Measurements from ENCODE around the gene NANOS2. TPM values are rescaled to one million over a fixed set of nuclear protein-coding genes. Genes with fewer than 3 reads are reported as not detected.

The NANOS2 gene
- total and polyA plus RNA-seq, 2 experiments from 2014 or later: not detected

DNA sequence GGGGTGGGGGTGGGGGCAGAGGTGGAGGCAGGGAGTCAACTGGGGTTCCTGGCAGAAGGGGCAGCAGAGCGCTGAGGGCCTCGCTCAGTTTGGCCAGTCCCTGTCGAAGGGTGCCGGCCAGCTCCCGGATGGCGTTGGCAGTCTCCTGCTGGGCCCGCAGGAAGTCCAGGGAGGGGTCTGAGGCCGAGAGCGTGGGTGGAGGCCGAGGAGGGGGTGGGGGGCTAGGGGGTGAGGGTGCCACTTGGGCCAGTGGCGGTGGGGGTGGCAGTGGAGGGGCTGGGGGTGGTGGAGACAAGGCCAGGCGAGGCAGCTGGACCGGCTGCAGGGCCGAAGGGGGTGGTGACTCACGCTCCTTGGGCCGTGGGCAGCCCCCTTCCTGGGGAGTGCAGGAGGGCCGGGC lies 23.7 kb downstream of the NANOS2 start:
- Histone ChIP-seq H3K4me3 (no peak overlapping the region), H3K4me1 (ENCODE audit: low read depth) (no peaks in the 10 kb centered on the region), H3K27ac (no peak overlapping the region), H3K36me3 (peaks cover 5% of the 10 kb centered on the region), H3K27me3 (no peaks in the 10 kb centered on the region), H3K9me3 (ENCODE audit: low read depth) (no peaks in the 10 kb centered on the region)
- TF ChIP-seq, protein P1, sequence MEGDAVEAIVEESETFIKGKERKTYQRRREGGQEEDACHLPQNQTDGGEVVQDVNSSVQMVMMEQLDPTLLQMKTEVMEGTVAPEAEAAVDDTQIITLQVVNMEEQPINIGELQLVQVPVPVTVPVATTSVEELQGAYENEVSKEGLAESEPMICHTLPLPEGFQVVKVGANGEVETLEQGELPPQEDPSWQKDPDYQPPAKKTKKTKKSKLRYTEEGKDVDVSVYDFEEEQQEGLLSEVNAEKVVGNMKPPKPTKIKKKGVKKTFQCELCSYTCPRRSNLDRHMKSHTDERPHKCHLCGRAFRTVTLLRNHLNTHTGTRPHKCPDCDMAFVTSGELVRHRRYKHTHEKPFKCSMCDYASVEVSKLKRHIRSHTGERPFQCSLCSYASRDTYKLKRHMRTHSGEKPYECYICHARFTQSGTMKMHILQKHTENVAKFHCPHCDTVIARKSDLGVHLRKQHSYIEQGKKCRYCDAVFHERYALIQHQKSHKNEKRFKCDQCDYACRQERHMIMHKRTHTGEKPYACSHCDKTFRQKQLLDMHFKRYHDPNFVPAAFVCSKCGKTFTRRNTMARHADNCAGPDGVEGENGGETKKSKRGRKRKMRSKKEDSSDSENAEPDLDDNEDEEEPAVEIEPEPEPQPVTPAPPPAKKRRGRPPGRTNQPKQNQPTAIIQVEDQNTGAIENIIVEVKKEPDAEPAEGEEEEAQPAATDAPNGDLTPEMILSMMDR (IDR thresholded peaks at IDR 0.05; ENCODE audit: low read depth, low read length): no peak
- no peak for DNase-seq (ENCODE audit: low read depth in 1 of 2, low spot score in 1 of 2)

DNA sequence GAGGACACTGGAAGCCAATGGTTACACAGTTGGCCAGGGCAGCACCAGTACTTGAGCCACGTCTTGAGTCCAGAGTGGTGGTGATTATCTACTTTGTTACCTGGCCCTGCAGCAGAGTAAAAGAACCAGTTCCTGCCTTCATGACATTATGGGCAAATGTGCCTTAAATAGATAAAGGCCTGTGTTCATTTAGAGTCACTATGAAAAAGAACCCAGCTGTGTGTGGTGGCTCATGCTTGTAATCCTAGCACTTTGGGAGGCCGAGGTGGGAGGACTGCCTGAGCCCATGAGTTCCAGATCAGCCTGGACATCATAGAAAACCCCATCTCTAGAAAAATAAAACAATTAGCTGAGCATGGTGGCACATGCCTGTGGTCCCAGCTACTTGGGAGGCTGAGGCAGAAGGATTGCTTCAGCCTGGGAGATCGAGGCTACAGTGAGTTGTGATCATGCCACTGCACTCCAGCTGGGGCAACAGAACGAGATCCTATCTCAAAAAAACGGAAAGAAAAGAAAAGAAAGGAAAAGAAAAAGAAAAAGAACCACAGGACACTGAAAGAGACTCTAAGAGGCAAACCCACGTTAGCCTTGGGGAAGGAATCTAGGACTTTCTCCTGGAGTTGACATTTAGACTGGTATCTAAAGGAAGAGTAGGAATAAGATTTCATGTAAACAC lies 25.2 kb downstream of the NANOS2 start:
- Histone ChIP-seq H3K27me3 (no peaks in the 10 kb centered on the region), H3K4me3 (no peak overlapping the region), H3K27ac (no peak overlapping the region), H3K9me3 (ENCODE audit: low read depth) (no peaks in the 10 kb centered on the region), H3K4me1 (ENCODE audit: low read depth) (no peaks in the 10 kb centered on the region), H3K36me3 (peaks cover under 1% of the 10 kb centered on the region)
- no peak for DNase-seq (ENCODE audit: low read depth in 1 of 2, low spot score in 1 of 2)
- TF ChIP-seq, protein P1 (IDR thresholded peaks at IDR 0.05; ENCODE audit: low read depth, low read length): no peak

DNA sequence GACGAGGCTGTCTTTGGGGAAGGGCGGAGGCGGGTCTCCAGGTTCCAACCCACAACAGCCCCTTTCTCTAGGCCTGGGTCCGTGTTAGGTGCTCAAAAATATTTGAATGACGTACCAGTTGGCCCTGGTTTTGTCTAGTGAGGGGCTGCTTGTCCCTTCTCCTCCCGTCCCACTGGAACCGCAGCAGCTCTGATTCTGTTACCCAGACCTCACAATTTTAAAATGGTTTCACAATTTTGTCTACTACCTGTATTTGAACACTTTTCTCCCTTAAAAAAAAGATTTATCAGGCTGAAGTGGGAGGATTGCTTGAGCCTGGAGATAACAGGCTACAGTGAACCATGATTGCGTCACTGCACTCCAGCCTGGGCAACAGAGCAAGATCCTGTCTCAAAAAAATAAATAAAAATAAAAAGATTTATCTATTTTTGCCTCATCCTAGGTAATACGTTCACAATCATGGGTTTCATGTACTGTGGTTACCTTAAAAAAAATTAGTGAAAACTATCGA lies 27.3 kb downstream of the NANOS2 start:
- Histone ChIP-seq H3K4me3 (peak overlapping the region; percentile 58), H3K9me3 (ENCODE audit: low read depth) (no peaks in the 10 kb centered on the region), H3K27ac (peak overlapping the region; percentile 98), H3K36me3 (peaks cover 3% of the 10 kb centered on the region), H3K4me1 (ENCODE audit: low read depth) (peaks cover 5% of the 10 kb centered on the region), H3K27me3 (no peaks in the 10 kb centered on the region)
- no peak for DNase-seq (ENCODE audit: low read depth in 1 of 2, low spot score in 1 of 2)
- TF ChIP-seq, protein P1 (IDR thresholded peaks at IDR 0.05; ENCODE audit: low read depth, low read length): no peak

DNA sequence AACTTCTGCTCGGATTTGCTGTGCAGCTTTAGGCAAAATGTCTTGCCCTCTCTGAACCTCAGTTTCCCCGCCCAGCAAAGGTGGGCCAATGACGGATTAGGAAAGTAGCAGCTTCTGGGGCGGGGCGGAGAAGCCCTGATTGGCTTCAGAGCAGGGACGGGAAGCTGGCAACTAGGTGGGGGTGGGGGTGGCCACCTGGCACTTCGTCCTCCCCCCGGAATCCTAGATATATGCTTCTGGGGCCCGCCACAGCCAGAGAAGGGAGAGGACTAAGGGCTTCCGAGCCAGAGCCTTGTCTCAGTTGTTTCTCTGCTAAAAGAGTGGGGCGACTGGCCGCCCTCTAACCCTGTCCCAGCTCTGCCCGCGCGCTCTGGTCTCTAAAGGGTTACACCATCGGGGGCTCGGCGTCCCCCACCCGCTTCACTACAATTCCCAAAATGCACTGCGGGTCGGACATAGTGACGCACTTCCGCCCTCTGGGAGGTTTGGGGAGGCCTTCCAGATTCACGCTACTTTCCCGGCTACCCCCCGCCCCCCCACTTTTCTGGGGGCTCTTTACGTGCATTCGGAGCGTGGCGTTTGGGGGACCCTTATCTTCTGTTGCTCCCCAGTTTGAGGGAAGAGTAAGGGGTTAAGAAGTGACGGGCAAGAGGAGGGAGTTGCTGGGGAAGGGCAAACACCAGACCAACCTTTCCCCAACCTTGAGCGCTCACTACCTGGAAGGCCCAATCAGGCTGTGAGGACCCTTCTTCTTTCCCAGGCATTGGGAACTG lies 28.0 kb downstream of the NANOS2 start:
- no peaks in the 10 kb centered on the region for H3K27me3 ChIP-seq
- peaks cover 3% of the 10 kb centered on the region for H3K36me3 ChIP-seq
- DNase-seq (ENCODE audit: low read depth in 1 of 2, low spot score in 1 of 2): peak; percentile 95 to 96
- peaks cover 9% of the 10 kb centered on the region for H3K4me1 ChIP-seq (ENCODE audit: low read depth)
- no peaks in the 10 kb centered on the region for H3K9me3 ChIP-seq (ENCODE audit: low read depth)
- H3K4me3 ChIP-seq: peak overlapping the region; percentile 58
- TF ChIP-seq, protein P1 (IDR thresholded peaks at IDR 0.05; ENCODE audit: low read depth, low read length): no peak
- H3K27ac ChIP-seq: peak overlapping the region; percentile 98

DNA sequence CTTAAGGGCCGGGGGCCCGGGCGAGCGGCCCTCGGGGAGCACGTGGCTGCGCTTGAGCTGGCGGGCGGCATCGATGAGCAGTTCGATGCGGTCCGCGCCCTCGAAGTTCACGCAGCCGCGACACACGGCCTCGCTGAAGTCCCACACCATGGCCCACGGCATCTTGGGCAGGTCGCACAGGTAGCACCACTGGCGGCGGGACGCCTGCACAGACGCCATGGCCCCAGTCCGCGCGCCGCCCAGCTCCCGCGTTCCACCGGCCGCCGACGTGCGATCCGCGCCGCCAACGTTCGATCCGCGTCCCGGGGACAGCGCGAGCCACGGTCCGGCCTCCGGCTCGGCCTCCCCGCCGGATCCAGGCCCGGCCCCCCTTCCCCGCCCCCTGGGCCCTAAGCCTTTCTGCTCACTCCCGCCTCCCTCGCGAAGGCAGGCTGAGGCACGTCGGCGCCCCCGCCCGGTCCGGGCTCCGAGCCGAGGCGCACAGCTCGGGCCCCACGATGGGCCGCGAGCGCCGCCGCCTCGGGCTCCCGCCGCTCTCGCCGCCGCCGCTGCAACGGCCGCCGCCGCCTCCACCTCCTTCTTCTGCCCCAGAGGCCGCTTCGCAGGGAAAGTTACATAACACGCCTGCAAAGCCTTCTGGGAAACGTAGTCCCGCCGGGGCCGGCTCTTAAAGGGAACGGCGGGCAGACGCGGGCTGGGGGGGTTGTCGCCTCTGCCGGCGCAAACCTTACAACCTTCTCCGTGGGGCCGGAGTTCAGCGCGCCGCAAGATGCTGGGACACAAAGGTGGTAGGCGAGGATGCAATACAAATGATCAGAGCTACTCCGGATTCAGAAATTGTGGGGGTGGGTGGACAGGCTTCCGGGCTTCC lies 28.8 kb downstream of the NANOS2 start, which contains the start of gene IRF2BP1:
TSS of gene IRF2BP1 (minus strand) at position 586 of the 871 bp plus-strand sequence. CDS start at position 219, 367 bp downstream.
- DNase-seq (ENCODE audit: low read depth in 1 of 2, low spot score in 1 of 2): peak; percentile 95 to 96
- H3K4me1 ChIP-seq (ENCODE audit: low read depth): peaks cover 9% of the 10 kb centered on the region
- H3K27me3 ChIP-seq: no peaks in the 10 kb centered on the region
- TF ChIP-seq, protein P1 (IDR thresholded peaks at IDR 0.05; ENCODE audit: low read depth, low read length): no peak
- no peaks in the 10 kb centered on the region for H3K9me3 ChIP-seq (ENCODE audit: low read depth)
- H3K4me3 ChIP-seq: peak within 1 kb of the TSS; percentile 58
- peaks cover 3% of the 10 kb centered on the region for H3K36me3 ChIP-seq
- peak within 1 kb of the TSS; percentile 98 for H3K27ac ChIP-seq

Measured in cardiac muscle cell (in vitro differentiated cells and primary cell).